Esophagus muscularis mucosa (tissue), 4 donors: ENCODE results near the gene CCDC187.
"Not testable (repeated sequence)": the region's sequence is repeated elsewhere in the genome, so short reads cannot be mapped to it uniquely, and the experiment has no call there.

Experiments
- CTCF ChIP-seq, 3 experiments: fragments of 200-600 bp in 2 of 3; fragments of 450-650 bp in 1 of 3; sonication (generic) in 2 of 3; IDR thresholded peaks; one replicate each; pipeline ENCODE4 v1.5.1; 2017 to 2019; ENCODE audit warnings: antibody characterized with exemption in 3 of 3, mild to moderate bottlenecking in 2 of 3, moderate library complexity in 1 of 3
- EP300 ChIP-seq: sonication (generic); formaldehyde crosslinking; IDR thresholded peaks from one replicate; pipeline ENCODE4 v1.6.1; 2017; ENCODE audit warnings: antibody characterized with exemption
- POLR2A ChIP-seq: fragments of 450-650 bp; IDR thresholded peaks from one replicate; pipeline ENCODE4 v1.6.1; 2017; ENCODE audit warnings: antibody characterized with exemption, moderate library complexity, mild to moderate bottlenecking, low read depth
- POLR2AphosphoS5 ChIP-seq, 2 donors: sonication (generic); formaldehyde crosslinking; IDR thresholded peaks; one replicate each; pipeline ENCODE4 v1.6.1; 2017; ENCODE audit warnings: antibody characterized with exemption in 2 of 2

- TF ChIP-seq CTCF (IDR thresholded peaks at IDR 0.05); POLR2A; POLR2AphosphoS5 (IDR thresholded peaks at IDR 0.05); EP300: not testable (repeated sequence)
These were observed 48.0 kb upstream of the CCDC187 start for GRCh38 chr9:136351868-136352267.
